Thyroid gland (tissue), 4 donors: ENCODE data around the gene OSR1. TPM values are rescaled to one million over a fixed set of nuclear protein-coding genes. Genes with fewer than 3 reads are reported as not detected.

Experiments used
- DNase-seq, 2 donors: peaks; one replicate each; pipeline ENCODE4 v3.0.0-alpha.2; 2019
- H3K27ac ChIP-seq, 3 donors: fragments of 200-600 bp; sonication (generic); 1 replicate in 2 of 3; 2 replicates in 1 of 3; pipeline ENCODE4 v1.5.1; 2016 to 2019; ENCODE audit warnings: mild to moderate bottlenecking in 1 of 3, moderate library complexity in 1 of 3
- H3K27me3 ChIP-seq: fragments of 200-600 bp; sonication (generic); one replicate; pipeline ENCODE4 v1.5.1; 2019
- H3K36me3 ChIP-seq, 2 donors: fragments of 200-600 bp; sonication (generic); one replicate each; pipeline ENCODE4 v1.5.1; 2016 to 2019
- H3K4me1 ChIP-seq, 2 donors: fragments of 200-600 bp; sonication (generic); one replicate each; pipeline ENCODE4 v1.5.1; 2017 to 2019
- H3K4me3 ChIP-seq, 3 donors: fragments of 200-600 bp; sonication (generic); replicated peaks in 1 of 3; 1 replicate in 2 of 3; 2 replicates in 1 of 3; pipeline ENCODE4 v1.5.1; 2016; ENCODE audit warnings: mild to moderate bottlenecking in 1 of 3
- H3K9me3 ChIP-seq: fragments of 200-600 bp; sonication (generic); one replicate; pipeline ENCODE4 v1.5.1; 2017
- POLR2A ChIP-seq, 2 donors: fragments of 450-650 bp; IDR thresholded peaks; one replicate each; pipeline ENCODE4 v1.6.1; 2017; ENCODE audit warnings: antibody characterized with exemption in 2 of 2, mild to moderate bottlenecking in 2 of 2, moderate library complexity in 1 of 2
- WGBS, 2 donors: methylation state at CpG; one replicate each; pipeline ENCODE4 v1.1.5; 2017; 5-methylcytosine and 5-hydroxymethylcytosine counted together
- intact Hi-C: fragments of 100-400 bp; cut with DNase I; formaldehyde crosslinking; loops from one replicate; pipeline ENCODE4 v1.15.1; 2023
- microRNA-seq: library from miRNA; unstranded; fragments of <30 nt; microRNA quantifications from one replicate; pipeline ENCODE4, GENCODE V29; 2016
- small RNA-seq: library from RNA; depleted of rRNA; stranded (forward); fragments of <200 nt; gene quantifications from one replicate; pipeline ENCODE3, GENCODE V24; 2016
- total RNA-seq, 4 donors: library from RNA; depleted of rRNA; stranded (reverse); fragments of >200 nt; gene quantifications; one replicate each; pipeline ENCODE4 v1.2.3, GENCODE V29; 2016
- TF ChIP-seq, protein P1 (sequence below), 6 experiments: fragments of 200-600 bp in 3 of 6; fragments of 450-650 bp in 3 of 6; sonication (generic) in 3 of 6; IDR thresholded peaks; one replicate each; pipeline ENCODE4 v1.5.1; 2016 to 2019; ENCODE audit warnings: antibody characterized with exemption in 6 of 6, mild to moderate bottlenecking in 2 of 6, inconsistent platforms in 1 of 6, moderate library complexity in 1 of 6

The OSR1 gene
- total RNA-seq, 4 donors from 2014 or later: 4.9 to 15.2 (median 10.8) TPM

DNA sequence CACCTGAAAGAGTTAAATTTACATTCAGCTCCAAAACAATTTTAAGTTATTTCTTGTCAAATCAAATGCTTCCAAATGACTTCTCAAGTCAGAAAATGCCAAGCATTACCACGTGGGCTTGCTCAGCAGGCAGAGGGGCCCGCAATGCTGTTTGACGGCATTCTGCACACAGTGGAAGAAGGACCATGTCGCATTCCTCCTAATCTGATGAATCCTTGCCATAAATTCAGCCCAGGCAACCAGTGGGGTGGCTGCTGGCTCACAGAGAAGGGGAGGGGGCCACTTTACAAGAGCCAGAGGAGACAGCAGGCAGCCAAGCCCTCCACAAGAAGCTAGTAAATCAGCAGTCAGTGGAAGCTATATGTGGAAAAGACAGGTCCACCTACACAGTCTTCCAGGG lies 56.7 kb downstream of the OSR1 start:
- 89 to 93% methylated on average over 4 of the region's 4 CpGs for WGBS, 2 donors
- H3K27ac ChIP-seq: no peak overlapping the region
- H3K27me3 ChIP-seq: no peaks in the 10 kb centered on the region
- H3K4me1 ChIP-seq: peaks cover 11 to 13% of the 10 kb centered on the region in 2 donors
- H3K9me3 ChIP-seq: no peaks in the 10 kb centered on the region
- TF ChIP-seq POLR2A (IDR thresholded peaks at IDR 0.05): no peak
- TF ChIP-seq, protein P1, sequence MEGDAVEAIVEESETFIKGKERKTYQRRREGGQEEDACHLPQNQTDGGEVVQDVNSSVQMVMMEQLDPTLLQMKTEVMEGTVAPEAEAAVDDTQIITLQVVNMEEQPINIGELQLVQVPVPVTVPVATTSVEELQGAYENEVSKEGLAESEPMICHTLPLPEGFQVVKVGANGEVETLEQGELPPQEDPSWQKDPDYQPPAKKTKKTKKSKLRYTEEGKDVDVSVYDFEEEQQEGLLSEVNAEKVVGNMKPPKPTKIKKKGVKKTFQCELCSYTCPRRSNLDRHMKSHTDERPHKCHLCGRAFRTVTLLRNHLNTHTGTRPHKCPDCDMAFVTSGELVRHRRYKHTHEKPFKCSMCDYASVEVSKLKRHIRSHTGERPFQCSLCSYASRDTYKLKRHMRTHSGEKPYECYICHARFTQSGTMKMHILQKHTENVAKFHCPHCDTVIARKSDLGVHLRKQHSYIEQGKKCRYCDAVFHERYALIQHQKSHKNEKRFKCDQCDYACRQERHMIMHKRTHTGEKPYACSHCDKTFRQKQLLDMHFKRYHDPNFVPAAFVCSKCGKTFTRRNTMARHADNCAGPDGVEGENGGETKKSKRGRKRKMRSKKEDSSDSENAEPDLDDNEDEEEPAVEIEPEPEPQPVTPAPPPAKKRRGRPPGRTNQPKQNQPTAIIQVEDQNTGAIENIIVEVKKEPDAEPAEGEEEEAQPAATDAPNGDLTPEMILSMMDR (IDR thresholded peaks at IDR 0.05): no peak
- no peaks in the 10 kb centered on the region for H3K36me3 ChIP-seq
- intact Hi-C loops: no loop called here
- H3K4me3 ChIP-seq: no peak overlapping the region
- DNase-seq: no peak

Small RNAs within 50 kb of the gene (microRNA-seq; reads per million reads assigned to microRNA genes)
- 2.9 reads per million for gene MIR4757

Small RNAs within 50 kb of the gene (small RNA-seq; reads per million reads assigned to genes)
- gene MIR4757: not detected
